ENCODE results near the gene CCDC102A.
"Not testable (repeated sequence)": the region's sequence is repeated elsewhere in the genome, so short reads cannot be mapped to it uniquely, and the experiment has no call there.

Gene CCDC102A

GRCh38 chr16:57572978-57573728 is 36.8 kb upstream of the CCDC102A start:
- TF ChIP-seq POLR2A (IDR thresholded peaks at IDR 0.05; ENCODE audit: extremely low read depth, insufficient read length) = no peak
- TF ChIP-seq MYC (IDR thresholded peaks at IDR 0.05; ENCODE audit: low read depth, low read length) = no peak
- no peak for TF ChIP-seq MAX (IDR thresholded peaks at IDR 0.05; ENCODE audit: low read depth, low read length)
- TF ChIP-seq CTCF (IDR thresholded peaks at IDR 0.05; ENCODE audit: low read depth, low read length) = no peak
- no peak overlapping the region for H3K4me3 ChIP-seq (ENCODE audit: low read depth, low read length)
- no peak for DNase-seq (ENCODE audit: low read depth)

- TF ChIP-seq MAX (IDR thresholded peaks at IDR 0.05; ENCODE audit: low read depth, low read length) = no peak
- no peak for TF ChIP-seq CTCF (IDR thresholded peaks at IDR 0.05; ENCODE audit: low read depth, low read length)
- TF ChIP-seq POLR2A (IDR thresholded peaks at IDR 0.05; ENCODE audit: extremely low read depth, insufficient read length) = no peak
- TF ChIP-seq MYC (IDR thresholded peaks at IDR 0.05; ENCODE audit: low read depth, low read length) = no peak
- no peak for DNase-seq (ENCODE audit: low read depth)
Measured at GRCh38 chr16:57571098-57571497, 34.7 kb upstream of the CCDC102A start.

GRCh38 chr16:57570301-57571070 is 34.1 kb upstream of the CCDC102A start:
- DNase-seq (ENCODE audit: low read depth) = no peak

More at GRCh38 chr16:57571098-57571497, 34.7 kb upstream of the CCDC102A start:
- H3K4me3 ChIP-seq (ENCODE audit: low read depth, low read length) = no peak overlapping the region

GRCh38 chr16:57569306-57569946 is 33.1 kb upstream of the CCDC102A start:
- no peak for DNase-seq (ENCODE audit: low read depth)
- H3K4me3 ChIP-seq (ENCODE audit: low read depth, low read length) = no peak overlapping the region
- TF ChIP-seq POLR2A (IDR thresholded peaks at IDR 0.05; ENCODE audit: extremely low read depth, insufficient read length) (no peak), CTCF (IDR thresholded peaks at IDR 0.05; ENCODE audit: low read depth, low read length) (no peak), MAX (IDR thresholded peaks at IDR 0.05; ENCODE audit: low read depth, low read length) (no peak), MYC (IDR thresholded peaks at IDR 0.05; ENCODE audit: low read depth, low read length) (no peak)

More at GRCh38 chr16:57570301-57571070, 34.1 kb upstream of the CCDC102A start:
- no peak overlapping the region for H3K4me3 ChIP-seq (ENCODE audit: low read depth, low read length)
- TF ChIP-seq CTCF (IDR thresholded peaks at IDR 0.05; ENCODE audit: low read depth, low read length) (no peak), MAX (IDR thresholded peaks at IDR 0.05; ENCODE audit: low read depth, low read length) (no peak), POLR2A (IDR thresholded peaks at IDR 0.05; ENCODE audit: extremely low read depth, insufficient read length) (no peak), MYC (IDR thresholded peaks at IDR 0.05; ENCODE audit: low read depth, low read length) (no peak)

- H3K4me3 ChIP-seq (ENCODE audit: low read depth, low read length); DNase-seq (ENCODE audit: low read depth): not testable (repeated sequence)
Measured at GRCh38 chr16:57568772-57569171, 32.4 kb upstream of the CCDC102A start.

- DNase-seq (ENCODE audit: low read depth) = no peak
- TF ChIP-seq CTCF (IDR thresholded peaks at IDR 0.05; ENCODE audit: low read depth, low read length) (no peak), MAX (IDR thresholded peaks at IDR 0.05; ENCODE audit: low read depth, low read length) (no peak), MYC (IDR thresholded peaks at IDR 0.05; ENCODE audit: low read depth, low read length) (no peak), POLR2A (IDR thresholded peaks at IDR 0.05; ENCODE audit: extremely low read depth, insufficient read length) (no peak)
- H3K4me3 ChIP-seq (ENCODE audit: low read depth, low read length) = no peak overlapping the region
Measured at GRCh38 chr16:57568173-57568678, 31.9 kb upstream of the CCDC102A start.
